RWPE1 (cell line): Measurements from ENCODE around the gene RERE.

Experiments used
- CTCF ChIA-PET: fragments of 350-600 bp; sonication (Branson Sonifier 250); formaldehyde crosslinking; extraction: SDS; loops from one replicate; lab custom pipeline; 2021; lab: Yijun Ruan, JAX
- POLR2A ChIA-PET: fragments of 400-600 bp; formaldehyde crosslinking; extraction: SDS; loops from one replicate; lab custom pipeline; 2020; ENCODE audit warnings: antibody characterized with exemption; ENCODE audit not compliant: low non-redundant PET; lab: Yijun Ruan, JAX
- DNase-seq: peaks from one replicate; pipeline ENCODE4 v3.0.0; 2012; ENCODE audit warnings: low spot score
- H3K27ac ChIP-seq: fragments of 450-650 bp; 2 replicates; pipeline ENCODE4 v1.5.1; 2017
- CTCF ChIP-seq: fragments of 450-650 bp; conservative IDR thresholded peaks from 2 replicates; pipeline ENCODE4 v1.5.1; 2017; ENCODE audit warnings: low read depth, mild to moderate bottlenecking

RERE gene

GRCh38 chr1:8607906-8608305 is 209.5 kb downstream of the RERE start:
- ChIA-PET CTCF (interaction anchor here (0.6 to 1.0 kb wide), 3 partner anchors 10 to 81 kb away, joined by 4 to 7 read pairs (median 6); no protein-coding TSS in a partner anchor), POLR2A (no interaction called here)
- TF ChIP-seq CTCF = no peak
- DNase-seq = no peak
- no peak overlapping the region for H3K27ac ChIP-seq

GRCh38 chr1:8604041-8604945 is 213.1 kb downstream of the RERE start:
- ChIA-PET POLR2A (no interaction called here), CTCF (no interaction called here)
- TF ChIP-seq CTCF = no peak
- no peak overlapping the region for H3K27ac ChIP-seq
- no peak for DNase-seq

GRCh38 chr1:8603220-8603616 is 214.2 kb downstream of the RERE start:
- ChIA-PET POLR2A (no interaction called here), CTCF (no interaction called here)
- no peak overlapping the region for H3K27ac ChIP-seq
- DNase-seq = no peak
- no peak for TF ChIP-seq CTCF

- CTCF ChIA-PET = no interaction called here
- POLR2A ChIA-PET = no interaction called here
- H3K27ac ChIP-seq = no peak overlapping the region
- TF ChIP-seq CTCF = no peak
- no peak for DNase-seq
These were observed 214.8 kb downstream of the RERE start for GRCh38 chr1:8602471-8603219.

- DNase-seq = no peak
- TF ChIP-seq CTCF = no peak
- ChIA-PET POLR2A (no interaction called here), CTCF (no interaction called here)
- no peak overlapping the region for H3K27ac ChIP-seq
These were observed 217.1 kb downstream of the RERE start for GRCh38 chr1:8600336-8600735.

GRCh38 chr1:8599646-8600212 is 217.7 kb downstream of the RERE start:
- H3K27ac ChIP-seq = no peak overlapping the region
- no peak for TF ChIP-seq CTCF
- POLR2A ChIA-PET = no interaction called here
- CTCF ChIA-PET = interaction anchor here (0.6 kb wide), 1 partner anchor 43 kb away, joined by 3 read pairs; no protein-coding TSS in a partner anchor
- no peak for DNase-seq
